ENCODE data around the gene LGALS7. TPM values are rescaled to one million over a fixed set of nuclear protein-coding genes. Genes with fewer than 3 reads are reported as not detected.

LGALS7 gene
- total and polyA plus RNA-seq, 2 of the 4 experiments (the other 2 are of a cell fraction) = not detected

DNA sequence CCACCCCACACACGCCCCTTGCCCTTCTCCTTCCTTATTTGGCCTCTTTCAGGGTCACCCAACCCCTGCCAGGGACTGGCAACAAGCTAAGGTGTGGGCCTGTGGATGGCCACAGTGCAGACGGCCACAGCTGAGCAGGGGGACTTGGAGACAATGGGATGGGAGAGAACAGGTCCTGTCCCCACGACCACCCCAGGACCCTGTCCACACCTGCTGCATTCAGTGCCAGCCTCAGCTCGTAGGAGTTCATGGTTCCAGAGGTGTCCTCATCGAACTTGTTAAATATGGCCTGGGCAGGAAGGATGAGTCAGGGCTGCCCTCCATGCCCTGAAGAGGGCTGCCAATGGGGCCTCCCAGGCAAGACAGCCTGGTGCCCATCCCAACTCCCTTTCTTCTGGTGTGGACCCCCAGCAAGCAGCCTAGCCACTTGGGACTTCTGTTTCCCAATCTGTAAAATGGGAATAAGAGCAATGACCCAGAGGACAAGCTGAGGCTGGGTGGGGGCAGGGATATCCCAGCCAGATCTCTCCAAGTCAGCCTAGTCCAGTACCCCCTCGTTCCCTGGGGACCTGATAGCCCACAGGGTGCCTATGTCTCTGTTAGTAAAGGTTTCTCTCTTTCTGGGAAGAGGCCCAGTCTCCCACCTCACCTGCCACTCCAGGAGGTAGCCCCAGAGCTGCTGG lies 39.7 kb downstream of the LGALS7 start:
- Histone ChIP-seq H3K27ac (ENCODE audit: insufficient read depth, low read length) (no peak overlapping the region), H2AK5ac (ENCODE audit: low read depth, low read length) (0 out of 2 replicates have a peak overlapping the region, but pooled peaks have one; percentile 59), H2BK120ac (ENCODE audit: low read depth, low read length) (no peak overlapping the region), H3K4me2 (ENCODE audit: low read depth, low read length) (no peak overlapping the region), H3K4me1 (ENCODE audit: control insufficient read depth, insufficient read depth, low read length) (peaks cover 13% of the 10 kb centered on the region), H4K91ac (ENCODE audit: insufficient read depth, low read depth, low read length) (no peak overlapping the region), H3K18ac (ENCODE audit: low read depth, low read length) (no peak overlapping the region), H3K9ac (ENCODE audit: low read depth, low read length) (no peak overlapping the region), H3K9me3 (ENCODE audit: control insufficient read depth, insufficient read depth, low read length) (no peaks in the 10 kb centered on the region), H2BK20ac (ENCODE audit: low read depth, low read length) (no peak overlapping the region), H2BK15ac (ENCODE audit: low read depth, low read length) (no peak overlapping the region), H2BK5ac (ENCODE audit: low read depth, low read length, poor library complexity, severe bottlenecking) (peak overlapping the region; percentile 16), H3K79me1 (ENCODE audit: low read depth in 1 of 2, low read length in 2 of 2) (peaks cover 4 to 15% of the 10 kb centered on the region in 2 experiments; a peak in 2 of 4 replicates), H3K4me3 (ENCODE audit: insufficient read depth, low read depth, low read length) (no peak overlapping the region), H4K8ac (ENCODE audit: low read depth in 2 of 2, low read length in 2 of 2) (no peak overlapping the region), H4K20me1 (ENCODE audit: insufficient read depth, low read length) (peaks cover 23% of the 10 kb centered on the region), H3K4ac (ENCODE audit: low read depth, low read length) (no peak overlapping the region), H3K36me3 (ENCODE audit: control insufficient read depth, insufficient read depth, low read length) (peaks cover 25% of the 10 kb centered on the region), H2AK9ac (replicated peaks; ENCODE audit: low read depth, low read length, poor library complexity) (no peak overlapping the region), H3K56ac (ENCODE audit: extremely low read depth, insufficient read depth, low read length) (no peak overlapping the region), H3K23ac (ENCODE audit: low read depth, low read length) (no peak overlapping the region), H3K9me1 (ENCODE audit: insufficient read depth, low read length) (0 out of 2 replicates have a peak, but pooled peaks cover 3% of the 10 kb centered on the region), H3K27me3 (ENCODE audit: control insufficient read depth, insufficient read depth, low read length) (no peaks in the 10 kb centered on the region), H4K5ac (ENCODE audit: low read depth, low read length) (no peak overlapping the region), H3K14ac (replicated peaks; ENCODE audit: low read depth, low read length) (no peak overlapping the region), H2AFZ (replicated peaks; ENCODE audit: low read length, poor library complexity) (peak overlapping the region; percentile 19)
- ChIA-PET CTCF (no interaction called here), POLR2A (ENCODE audit: unreplicated experiment) (no interaction called here)
- intact Hi-C loops (cut with micrococcal nuclease) = loop anchor here (5.0 kb wide), 1 partner anchor 99 kb away; the partner anchor contains the start of gene ECH1
- WGBS, 2 experiments (ENCODE audit: extremely low coverage in 2 of 2, insufficient read length in 1 of 2) = 100% methylated on average over 1 of the region's 6 CpGs; no CpG with 5 or more reads in 1 of the 2 experiments
- BruUV-seq (replicated peaks) = no TSS peak
- dilution Hi-C loops (cut with HindIII; ENCODE audit: low sequenced_read_pairs, unreplicated experiment) = no loop called here
- in situ Hi-C loops (cut with MboI; ENCODE audit: low sequenced_read_pairs) = loop anchor here (25.0 kb wide), 1 partner anchor 179 kb away; the partner anchor contains the start of gene CCER2
- DNase-seq (no peak), ATAC-seq (ENCODE audit: low read depth) (0 out of 2 replicates have a peak, but pooled peaks have one; percentile 2)
- TF ChIP-seq RAD21 (IDR thresholded peaks at IDR 0.05; ENCODE audit: low read length) = no peak
- TF ChIP-seq, protein P1, sequence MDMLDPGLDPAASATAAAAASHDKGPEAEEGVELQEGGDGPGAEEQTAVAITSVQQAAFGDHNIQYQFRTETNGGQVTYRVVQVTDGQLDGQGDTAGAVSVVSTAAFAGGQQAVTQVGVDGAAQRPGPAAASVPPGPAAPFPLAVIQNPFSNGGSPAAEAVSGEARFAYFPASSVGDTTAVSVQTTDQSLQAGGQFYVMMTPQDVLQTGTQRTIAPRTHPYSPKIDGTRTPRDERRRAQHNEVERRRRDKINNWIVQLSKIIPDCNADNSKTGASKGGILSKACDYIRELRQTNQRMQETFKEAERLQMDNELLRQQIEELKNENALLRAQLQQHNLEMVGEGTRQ (IDR thresholded peaks at IDR 0.05; ENCODE audit: low read depth, low read length) = no peak
- TF ChIP-seq MXI1 (IDR thresholded peaks at IDR 0.05; ENCODE audit: borderline replicate concordance, low read depth, low read length) = no peak
- no peak for TF ChIP-seq POLR2A (IDR thresholded peaks at IDR 0.05; ENCODE audit: low read depth, low read length)
- TF ChIP-seq BHLHE40 (IDR thresholded peaks at IDR 0.05; ENCODE audit: low read depth, low read length) = no peak
- no peak for TF ChIP-seq MAZ (IDR thresholded peaks at IDR 0.05; ENCODE audit: borderline replicate concordance, low read depth, low read length)
- TF ChIP-seq, protein P2, sequence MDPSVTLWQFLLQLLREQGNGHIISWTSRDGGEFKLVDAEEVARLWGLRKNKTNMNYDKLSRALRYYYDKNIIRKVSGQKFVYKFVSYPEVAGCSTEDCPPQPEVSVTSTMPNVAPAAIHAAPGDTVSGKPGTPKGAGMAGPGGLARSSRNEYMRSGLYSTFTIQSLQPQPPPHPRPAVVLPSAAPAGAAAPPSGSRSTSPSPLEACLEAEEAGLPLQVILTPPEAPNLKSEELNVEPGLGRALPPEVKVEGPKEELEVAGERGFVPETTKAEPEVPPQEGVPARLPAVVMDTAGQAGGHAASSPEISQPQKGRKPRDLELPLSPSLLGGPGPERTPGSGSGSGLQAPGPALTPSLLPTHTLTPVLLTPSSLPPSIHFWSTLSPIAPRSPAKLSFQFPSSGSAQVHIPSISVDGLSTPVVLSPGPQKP (IDR thresholded peaks at IDR 0.05; ENCODE audit: borderline replicate concordance, low read depth, low read length) = no peak
- no peak for TF ChIP-seq SMC3 (IDR thresholded peaks at IDR 0.05; ENCODE audit: low read depth, low read length)
- no peak for TF ChIP-seq NFE2L2 (IDR thresholded peaks at IDR 0.05; ENCODE audit: low read depth, low read length)
- no peak for TF ChIP-seq RCOR1 (IDR thresholded peaks at IDR 0.05; ENCODE audit: insufficient replicate concordance, low read length)
- TF ChIP-seq FOS (IDR thresholded peaks at IDR 0.05; ENCODE audit: low read depth, low read length) = no peak
- TF ChIP-seq, protein P3, sequence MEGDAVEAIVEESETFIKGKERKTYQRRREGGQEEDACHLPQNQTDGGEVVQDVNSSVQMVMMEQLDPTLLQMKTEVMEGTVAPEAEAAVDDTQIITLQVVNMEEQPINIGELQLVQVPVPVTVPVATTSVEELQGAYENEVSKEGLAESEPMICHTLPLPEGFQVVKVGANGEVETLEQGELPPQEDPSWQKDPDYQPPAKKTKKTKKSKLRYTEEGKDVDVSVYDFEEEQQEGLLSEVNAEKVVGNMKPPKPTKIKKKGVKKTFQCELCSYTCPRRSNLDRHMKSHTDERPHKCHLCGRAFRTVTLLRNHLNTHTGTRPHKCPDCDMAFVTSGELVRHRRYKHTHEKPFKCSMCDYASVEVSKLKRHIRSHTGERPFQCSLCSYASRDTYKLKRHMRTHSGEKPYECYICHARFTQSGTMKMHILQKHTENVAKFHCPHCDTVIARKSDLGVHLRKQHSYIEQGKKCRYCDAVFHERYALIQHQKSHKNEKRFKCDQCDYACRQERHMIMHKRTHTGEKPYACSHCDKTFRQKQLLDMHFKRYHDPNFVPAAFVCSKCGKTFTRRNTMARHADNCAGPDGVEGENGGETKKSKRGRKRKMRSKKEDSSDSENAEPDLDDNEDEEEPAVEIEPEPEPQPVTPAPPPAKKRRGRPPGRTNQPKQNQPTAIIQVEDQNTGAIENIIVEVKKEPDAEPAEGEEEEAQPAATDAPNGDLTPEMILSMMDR (conservative IDR thresholded peaks at IDR 0.05; ENCODE audit: low read depth, low read length) = no peak
- TF ChIP-seq MAFK (IDR thresholded peaks at IDR 0.05; ENCODE audit: low read depth, low read length) = no peak
- no peak for TF ChIP-seq CEBPB (IDR thresholded peaks at IDR 0.05; ENCODE audit: low read depth, low read length)
- TF ChIP-seq RFX5 (IDR thresholded peaks at IDR 0.05; ENCODE audit: low read depth, low read length) = no peak
